ENCODE results near the gene BMP7.

BMP7 gene

DNA sequence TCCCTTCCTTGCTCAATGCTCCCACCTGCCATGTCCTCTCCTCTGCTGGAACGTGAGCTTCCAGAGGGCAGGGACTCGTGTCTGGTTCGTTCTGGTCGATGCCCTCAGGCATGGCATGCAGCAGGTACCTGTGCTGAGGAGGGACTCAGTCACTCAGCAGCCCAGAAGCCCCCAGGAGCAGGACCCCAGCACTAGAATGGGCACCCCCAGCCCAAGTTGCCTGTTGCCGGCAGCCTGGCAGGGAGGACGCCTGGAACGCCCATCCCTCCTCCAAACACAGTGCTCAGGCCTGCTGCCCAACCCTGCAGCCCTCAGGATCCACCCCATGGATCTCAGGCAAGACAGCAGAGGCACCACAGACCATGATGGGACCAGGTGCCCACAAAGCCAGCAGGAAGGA, 40.6 kb downstream of the BMP7 start:
- DNase-seq (ENCODE audit: low spot score) = no peak

DNA sequence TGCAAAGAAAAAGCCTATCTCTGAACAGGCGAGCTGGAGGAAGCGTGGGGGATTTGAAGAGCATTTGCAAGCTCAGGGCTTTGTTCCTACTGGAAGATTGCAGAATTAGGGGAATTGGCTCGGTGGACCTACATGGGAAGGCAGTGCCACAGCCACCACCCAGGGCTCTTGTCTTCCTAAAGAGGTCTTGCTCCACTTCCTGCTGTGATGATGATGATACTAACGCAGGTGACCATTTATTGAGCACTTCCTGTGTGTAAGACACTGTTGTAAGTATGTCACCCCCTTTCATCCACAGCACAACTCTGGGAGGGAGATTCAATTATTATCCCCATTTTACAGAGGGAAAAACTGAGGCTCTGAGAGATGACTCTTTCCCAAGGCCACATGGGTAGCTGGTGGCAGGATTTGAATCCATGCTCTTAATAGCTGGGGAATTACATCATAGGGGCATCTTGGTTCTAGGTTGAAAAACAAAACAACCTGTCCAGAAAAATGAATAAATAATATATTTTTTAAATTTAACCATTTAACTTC, 41.2 kb downstream of the BMP7 start:
- DNase-seq (ENCODE audit: low spot score) = no peak

GRCh38 chr20:57224641-57225138, 41.8 kb downstream of the BMP7 start:
- peak; percentile 35 for DNase-seq (ENCODE audit: low spot score)

DNA sequence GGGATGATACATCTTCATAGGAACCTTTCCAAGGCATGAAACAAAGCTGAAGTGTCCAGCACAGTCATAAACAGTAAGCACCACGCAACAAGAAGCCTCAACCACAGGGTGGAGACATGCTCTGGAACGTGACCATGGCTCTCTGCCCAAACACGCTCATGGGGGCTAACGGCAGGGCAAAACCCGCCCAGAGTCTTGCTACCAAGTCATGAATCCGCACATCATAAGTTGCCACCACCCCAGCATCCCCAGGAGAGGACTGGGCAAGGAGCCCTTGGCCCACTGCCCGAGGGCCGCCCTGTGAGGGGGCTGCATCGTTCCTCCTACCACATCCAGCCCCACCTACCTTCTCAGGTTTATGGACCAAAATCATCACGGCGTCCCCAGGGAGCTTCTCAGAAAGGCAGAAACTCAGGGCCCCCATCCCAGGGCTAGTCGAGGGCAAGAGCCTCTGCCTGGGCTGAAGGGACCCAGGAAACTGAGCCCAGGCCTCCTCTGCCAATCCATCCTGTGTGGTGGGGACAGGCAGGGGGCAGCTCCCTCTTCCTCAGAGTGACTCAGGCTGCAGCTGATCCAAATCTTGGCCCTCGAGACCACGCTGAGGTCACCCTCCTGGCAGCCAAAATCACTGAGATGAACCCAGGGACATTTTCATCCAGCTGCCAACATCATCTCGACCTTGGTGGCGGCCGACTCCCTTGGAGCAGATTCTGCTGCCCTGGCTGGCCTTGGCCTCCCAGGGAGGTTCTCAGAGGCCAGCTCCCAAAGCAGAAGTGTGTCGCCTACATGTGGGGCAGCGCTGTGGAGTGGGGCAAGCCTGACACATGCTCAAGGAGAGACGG, 42.6 kb downstream of the BMP7 start:
- DNase-seq (ENCODE audit: low spot score) = peak; percentile 41

- DNase-seq (ENCODE audit: low spot score) = no peak
These were observed 43.9 kb downstream of the BMP7 start for GRCh38 chr20:57222631-57222950.

DNA sequence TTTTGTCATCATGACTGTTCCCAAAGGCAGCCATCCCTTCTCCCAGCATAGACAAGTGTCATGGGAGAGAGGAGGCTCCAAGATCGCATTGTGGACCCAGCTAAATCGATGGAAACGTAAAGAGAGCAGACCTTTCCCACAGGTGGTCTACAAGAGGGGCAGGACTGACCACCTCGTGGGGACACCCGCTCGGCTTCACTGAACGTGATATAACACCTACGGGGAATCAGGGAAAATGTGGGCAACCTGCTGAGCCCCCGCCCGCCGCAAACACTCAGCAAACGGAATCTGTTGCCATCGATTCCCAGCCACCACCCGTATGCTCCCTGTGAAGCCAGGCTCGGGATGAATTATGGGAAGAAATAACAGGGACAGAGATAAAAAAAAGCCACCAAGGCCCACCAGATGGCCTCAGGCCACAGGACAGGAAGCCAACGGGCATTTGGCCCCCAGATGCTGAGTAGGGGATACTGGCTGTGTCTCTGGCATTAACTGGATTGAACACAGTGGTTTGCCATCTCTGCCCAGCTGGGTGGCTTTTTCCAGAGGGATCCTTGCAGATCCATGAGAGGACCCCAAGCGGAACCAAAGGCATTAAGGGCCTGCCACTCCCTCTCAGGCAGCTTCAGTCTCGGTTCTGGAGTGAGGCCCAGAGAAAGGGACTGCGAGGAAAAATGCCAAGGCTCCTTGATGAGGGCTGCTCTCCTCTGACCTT, 44.4 kb downstream of the BMP7 start:
- no peak for DNase-seq (ENCODE audit: low spot score)

DNA sequence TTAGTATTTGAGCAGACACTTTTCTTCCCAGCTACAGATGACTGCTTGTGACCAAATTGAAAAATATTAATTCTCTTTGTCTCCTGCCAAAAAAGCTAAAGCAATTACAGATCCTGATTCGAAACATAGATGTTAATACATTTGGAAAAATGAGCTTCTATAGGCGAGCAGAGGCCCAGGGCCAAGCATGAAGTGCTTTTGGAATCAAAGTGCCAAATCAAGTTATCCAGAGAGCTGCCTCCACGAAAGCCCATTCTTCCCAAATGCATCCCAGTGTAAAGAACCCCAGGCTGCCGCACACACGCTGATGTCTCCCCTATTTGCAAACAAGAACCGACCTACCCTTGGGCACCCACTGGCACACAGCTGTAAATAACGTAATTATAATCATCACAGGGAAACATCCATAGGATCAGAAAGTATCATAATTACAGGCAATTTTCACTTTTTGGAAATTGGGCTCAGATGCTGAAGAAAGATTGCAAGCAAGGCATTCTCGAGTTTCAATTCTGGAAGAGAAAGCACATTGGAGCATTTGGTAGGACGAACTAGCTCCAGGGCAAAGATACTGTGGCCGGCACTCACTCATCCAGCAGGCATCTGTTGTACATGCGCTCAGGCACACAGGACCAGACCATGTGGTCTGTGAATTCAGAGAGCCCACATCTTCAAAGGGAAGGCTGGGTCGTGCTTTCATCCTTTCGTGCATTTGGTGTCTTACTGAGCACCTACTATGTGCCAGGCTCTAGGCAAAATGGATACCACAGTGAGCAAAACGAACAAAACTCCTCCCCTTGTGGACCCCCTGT, 45.9 kb downstream of the BMP7 start:
- DNase-seq (ENCODE audit: low spot score) = no peak

GRCh38 chr20:57219071-57219677, 47.3 kb downstream of the BMP7 start:
- DNase-seq (ENCODE audit: low spot score) = no peak

DNA sequence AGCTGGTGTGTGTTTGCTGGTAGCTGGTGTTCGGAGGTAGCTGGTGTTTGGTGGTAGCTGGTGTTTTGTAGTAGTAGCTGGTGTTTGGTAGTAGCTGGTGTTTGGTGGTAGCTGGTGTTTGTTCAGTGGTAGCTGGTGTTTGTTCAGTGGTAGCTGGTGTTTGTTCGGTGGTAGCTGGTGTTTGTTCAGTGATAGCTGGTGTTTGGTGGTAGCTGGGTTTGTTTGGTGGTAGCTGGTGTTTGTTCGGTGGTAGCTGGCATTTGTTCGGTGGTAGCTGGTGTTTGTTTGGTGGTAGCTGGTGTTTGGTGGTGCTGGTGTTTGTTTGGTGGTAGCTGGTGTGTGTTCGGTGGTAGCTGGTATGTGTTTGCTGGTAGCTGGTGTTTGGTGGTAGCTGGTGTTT, 48.0 kb downstream of the BMP7 start:
- DNase-seq (ENCODE audit: low spot score) = no peak

DNA sequence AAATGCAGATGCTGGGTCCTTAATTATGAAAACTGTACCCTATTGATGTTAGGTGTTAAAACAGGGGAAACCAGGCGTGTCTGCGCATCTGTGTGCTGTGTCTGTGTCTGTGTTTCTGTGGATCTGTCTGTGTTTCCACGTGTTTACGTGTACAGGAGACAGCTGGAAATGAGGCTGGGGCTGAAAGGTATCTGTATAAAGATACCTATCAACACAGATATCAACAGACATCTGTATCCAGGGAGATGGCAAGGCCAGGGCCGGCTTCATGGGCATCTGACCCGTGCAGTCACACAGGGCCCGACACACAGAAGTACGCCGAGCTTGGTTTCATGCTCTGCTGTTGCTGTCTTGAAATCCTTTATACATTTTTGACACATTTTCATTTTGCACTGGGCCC, 48.6 kb downstream of the BMP7 start:
- DNase-seq (ENCODE audit: low spot score) = no peak

DNA sequence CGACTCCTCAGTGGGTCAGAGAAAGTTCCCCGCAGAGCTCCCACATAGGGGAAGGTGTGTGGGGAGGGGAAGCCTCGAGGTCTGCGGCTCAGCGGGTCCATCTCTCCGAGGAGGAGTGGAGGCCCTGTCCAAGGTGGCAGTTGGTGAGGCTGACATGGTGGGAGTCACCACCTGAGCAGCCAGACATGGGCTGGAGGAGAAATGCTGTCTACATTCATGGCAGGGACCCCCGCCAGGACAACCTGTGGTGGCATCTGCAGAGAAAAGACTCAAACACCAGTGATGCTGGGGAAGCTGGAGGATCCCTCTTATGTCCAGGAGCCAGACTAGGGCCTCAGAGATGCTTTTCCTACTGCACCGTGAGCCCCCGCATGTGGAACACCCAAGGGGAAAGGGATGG, 49.8 kb downstream of the BMP7 start:
- DNase-seq (ENCODE audit: low spot score) = no peak

- DNase-seq (ENCODE audit: low spot score) = no peak
These were observed 50.5 kb downstream of the BMP7 start for GRCh38 chr20:57215826-57216471.

DNA sequence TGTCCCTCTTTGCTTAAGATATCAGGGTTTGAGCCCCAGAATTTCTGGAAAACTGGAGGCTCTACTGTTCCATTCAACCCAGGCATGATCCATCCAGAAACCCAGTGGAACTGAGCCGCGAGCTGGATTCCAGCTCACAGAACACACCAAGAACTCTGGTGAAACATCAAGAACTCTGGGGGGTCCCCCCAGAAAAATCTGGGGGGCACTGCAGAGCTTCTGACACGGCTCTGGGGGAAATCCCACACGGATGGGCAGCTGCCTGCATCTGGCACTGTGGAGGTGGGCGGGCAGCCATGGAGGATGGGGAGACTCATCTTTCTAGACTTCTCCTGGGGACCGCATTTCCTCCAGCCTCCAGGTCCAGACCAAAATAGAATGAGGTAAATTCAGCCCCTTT, 51.0 kb downstream of the BMP7 start:
- DNase-seq (ENCODE audit: low spot score) = no peak

DNA sequence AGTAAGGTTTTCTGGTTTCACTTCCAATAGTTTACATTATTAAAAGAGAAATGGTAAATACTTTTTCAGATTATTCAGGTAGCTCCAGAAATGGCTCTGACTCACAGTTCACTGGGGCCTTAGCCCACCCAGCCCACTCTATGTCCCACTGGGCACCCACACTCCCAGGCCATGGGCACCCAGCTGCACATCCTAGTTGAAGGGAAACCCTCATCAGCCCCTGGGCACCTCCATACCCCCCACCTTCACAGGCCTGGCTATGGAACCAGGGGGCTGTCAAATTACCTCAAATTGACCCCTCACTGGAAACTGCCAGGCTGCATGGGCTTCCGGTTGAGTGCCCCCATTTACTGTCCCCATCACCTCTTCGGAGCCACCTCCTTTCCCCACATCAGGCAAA, 51.5 kb downstream of the BMP7 start:
- DNase-seq (ENCODE audit: low spot score) = no peak

DNA sequence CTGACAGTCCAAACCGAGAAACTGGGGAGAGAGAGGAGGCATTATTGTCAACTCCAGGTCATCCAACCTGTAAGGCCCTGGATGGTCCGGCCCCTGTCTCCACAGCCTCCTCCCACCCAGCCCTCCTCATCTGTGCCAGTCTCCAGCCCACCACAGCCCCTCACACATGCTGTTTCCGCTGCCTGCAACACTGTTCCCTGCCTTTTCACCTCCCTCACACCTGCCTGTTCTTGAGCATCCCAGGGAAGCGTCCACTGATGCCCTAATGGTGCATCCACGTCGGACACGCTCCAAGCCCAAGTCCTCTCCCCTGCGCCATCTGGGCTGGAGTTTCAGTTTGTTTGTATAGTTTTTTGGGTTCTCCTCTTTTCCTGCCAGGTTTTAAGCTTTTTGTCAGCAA, 52.0 kb downstream of the BMP7 start:
- DNase-seq (ENCODE audit: low spot score) = no peak

GRCh38 chr20:57213924-57214323, 52.5 kb downstream of the BMP7 start:
- DNase-seq (ENCODE audit: low spot score) = no peak

DNA sequence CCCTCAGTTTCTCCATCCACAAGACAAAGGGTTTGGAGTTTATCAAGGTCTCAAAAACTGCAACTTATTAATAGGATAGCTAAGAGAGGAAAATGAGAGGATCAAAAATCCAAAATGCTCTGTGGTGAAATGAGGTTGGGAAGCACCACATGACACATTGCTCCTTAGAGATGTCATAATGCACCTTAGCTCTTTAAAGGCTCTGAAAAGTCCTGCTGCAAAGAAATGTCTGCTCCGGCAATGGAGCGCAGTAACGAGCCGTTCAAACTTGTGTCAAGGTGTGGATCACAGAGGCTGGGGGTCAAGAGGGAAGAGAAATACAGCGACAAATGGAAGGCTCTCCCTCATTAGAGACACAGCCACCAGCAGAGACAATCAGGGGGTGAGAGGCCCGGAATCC, 53.1 kb downstream of the BMP7 start:
- no peak for DNase-seq (ENCODE audit: low spot score)

DNA sequence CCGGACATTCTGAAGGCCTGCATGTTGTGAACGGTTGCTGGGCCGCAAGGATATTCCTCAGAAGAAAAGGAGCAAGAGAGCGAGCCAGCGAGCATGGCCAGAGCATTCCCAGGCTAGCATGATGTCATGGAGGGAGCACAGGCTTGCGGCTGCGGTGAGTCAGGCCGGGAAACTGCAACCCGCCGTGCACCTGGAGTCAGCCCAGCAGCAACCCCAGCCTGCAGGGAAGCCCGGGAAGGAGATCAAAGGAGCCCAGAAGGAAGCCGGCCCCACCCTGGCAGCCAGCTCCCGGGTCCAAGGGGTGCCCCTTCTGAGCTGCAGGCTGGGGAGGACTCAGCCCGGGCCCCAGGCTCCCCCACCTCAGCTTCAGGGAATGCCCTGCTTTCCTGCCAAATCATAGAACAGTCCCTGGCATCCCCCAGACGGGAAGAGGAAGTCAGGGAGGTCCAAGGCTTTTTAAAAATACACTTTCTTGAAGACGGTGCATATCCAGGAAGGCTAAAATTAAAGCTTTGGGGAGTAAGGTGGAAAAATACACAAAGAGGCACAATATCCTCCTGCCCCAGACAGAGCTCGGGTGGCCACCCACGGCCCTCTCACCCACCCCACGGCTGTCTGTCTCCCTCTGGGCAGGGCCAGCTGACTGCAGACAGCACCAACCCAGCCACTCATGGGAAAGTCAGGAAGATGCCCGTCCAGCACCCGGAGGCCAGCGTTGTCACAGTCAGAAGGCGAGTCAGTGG, 53.7 kb downstream of the BMP7 start:
- DNase-seq (ENCODE audit: low spot score) = peak; percentile 92

- no peak for DNase-seq (ENCODE audit: low spot score)
These were observed 54.4 kb downstream of the BMP7 start for GRCh38 chr20:57211908-57212533.

DNA sequence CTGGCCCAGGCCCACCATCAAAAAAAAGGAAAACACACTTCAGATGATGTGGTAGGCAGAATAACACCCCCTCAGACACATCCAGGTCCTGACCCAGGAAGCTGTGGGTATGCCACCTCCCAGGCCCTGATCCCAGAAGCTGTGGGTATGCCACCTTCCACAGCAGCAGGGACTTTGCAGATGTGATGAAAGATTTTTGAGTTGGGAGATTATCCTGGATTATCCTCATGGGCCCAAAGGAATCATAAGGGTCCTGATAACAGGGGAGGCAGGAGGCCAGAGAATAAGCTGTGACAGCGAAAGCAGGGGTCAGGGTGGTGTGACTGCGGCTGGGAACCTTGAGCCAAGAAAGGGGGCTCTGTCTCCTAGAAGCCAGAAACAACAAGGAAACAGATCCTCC, 55.0 kb downstream of the BMP7 start:
- no peak for DNase-seq (ENCODE audit: low spot score)
